B cell (primary cell): ENCODE data around the gene GNB2. TPM values are rescaled to one million over a fixed set of nuclear protein-coding genes. Genes with fewer than 3 reads are reported as not detected.
A peak's percentile ranks its signal among the peaks of the same experiment; 100 is the strongest.

ENCODE experiments used
- ATAC-seq: fragments of 200-7000 bp; cut with Tn5 transposase; one replicate; pipeline ENCODE4 v1.10.0; 2021; ENCODE audit warnings: low read depth, mild to moderate bottlenecking, moderate number of reproducible peaks, moderate library complexity
- CTCF ChIA-PET: fragments of 350-600 bp; sonication (Branson Sonifier 250); formaldehyde crosslinking; loops from one replicate; lab custom pipeline; 2021; ENCODE audit warnings: antibody characterized with exemption, inconsistent platforms; lab: Charles Lee
- POLR2A ChIA-PET: fragments of 350-600 bp; sonication (Branson Sonifier 250); formaldehyde crosslinking; loops from one replicate; lab custom pipeline; 2021; ENCODE audit warnings: antibody characterized with exemption; lab: Charles Lee
- DNase-seq: peaks from one replicate; pipeline ENCODE4 v3.0.0; 2013
- H2AFZ ChIP-seq: 2 replicates; pipeline ENCODE4 v1.6.1; 2012; ENCODE audit warnings: mild to moderate bottlenecking, low read depth, low read length; ENCODE audit not compliant: insufficient read depth, poor library complexity, severe bottlenecking
- H3K27ac ChIP-seq, 2 donors: 1 replicate in 1 of 2; 2 replicates in 1 of 2; pipeline ENCODE4 v1.5.1; 2012 to 2013; ENCODE audit warnings: low read length in 2 of 2, mild to moderate bottlenecking in 2 of 2, moderate library complexity in 1 of 2
- H3K27me3 ChIP-seq, 4 experiments: fragments of 200-600 bp in 1 of 4; sonication (generic) in 1 of 4; replicated peaks in 1 of 4; 1 replicate in 2 of 4; 2 replicates in 2 of 4; pipeline versions ENCODE4 v1.6.1 to v1.7.0; 2013 to 2016; ENCODE audit warnings: low read length in 3 of 4, mild to moderate bottlenecking in 2 of 4, mixed read lengths in 1 of 4, moderate library complexity in 1 of 4; ENCODE audit not compliant: insufficient read depth in 4 of 4, control insufficient read depth in 3 of 4; ENCODE audit errors: control extremely low read depth in 1 of 4
- H3K36me3 ChIP-seq, 2 experiments: replicated peaks in 1 of 2; 1 replicate in 1 of 2; 2 replicates in 1 of 2; pipeline versions ENCODE4 v1.6.1 to v1.7.1; 2013; ENCODE audit warnings: low read length in 1 of 2; ENCODE audit not compliant: insufficient read depth in 2 of 2, control insufficient read depth in 1 of 2; ENCODE audit errors: control extremely low read depth in 1 of 2, extremely low read depth in 1 of 2
- H3K4me1 ChIP-seq, 2 donors: fragments of 200-600 bp in 1 of 2; sonication (generic) in 1 of 2; 1 replicate in 1 of 2; 2 replicates in 1 of 2; pipeline versions ENCODE4 v1.5.1 to v1.6.1; 2013 to 2017; ENCODE audit warnings: low read length in 2 of 2; ENCODE audit not compliant: control insufficient read depth in 2 of 2, insufficient read depth in 2 of 2
- H3K4me2 ChIP-seq: replicated peaks from 2 replicates; pipeline ENCODE3; 2012; ENCODE audit warnings: mild to moderate bottlenecking, low read depth, low read length; ENCODE audit not compliant: poor library complexity, severe bottlenecking
- H3K4me3 ChIP-seq, 5 experiments: fragments of 200-600 bp in 1 of 5; sonication (generic) in 1 of 5; 1 replicate in 3 of 5; 2 replicates in 2 of 5; pipeline versions ENCODE4 v1.5.1 to v1.7.0; 2011 to 2016; ENCODE audit warnings: low read length in 4 of 5, mild to moderate bottlenecking in 4 of 5, low read depth in 2 of 5, control low read depth in 1 of 5, moderate library complexity in 1 of 5; ENCODE audit not compliant: insufficient read depth in 1 of 5; ENCODE audit errors: control extremely low read depth in 1 of 5, extremely low read depth in 1 of 5
- H3K79me2 ChIP-seq: fragments of 200-600 bp; sonication (generic); one replicate; pipeline ENCODE4 v1.6.0; 2016; ENCODE audit warnings: low read length; ENCODE audit not compliant: control insufficient read depth, insufficient read depth
- H3K9ac ChIP-seq: fragments of 200-600 bp; sonication (generic); 2 replicates; pipeline ENCODE4 v1.6.1; 2017; ENCODE audit warnings: mild to moderate bottlenecking, low read length, moderate library complexity
- H3K9me3 ChIP-seq, 3 donors: one replicate each; pipeline versions ENCODE4 v1.6.1 to v1.7.1; 2013; ENCODE audit warnings: low read length in 2 of 3; ENCODE audit not compliant: control insufficient read depth in 2 of 3, insufficient read depth in 1 of 3; ENCODE audit errors: control extremely low read depth in 1 of 3
- H4K20me1 ChIP-seq: 2 replicates; pipeline ENCODE4 v1.6.0; 2012; ENCODE audit warnings: mild to moderate bottlenecking, low read length; ENCODE audit not compliant: insufficient read depth, control insufficient read depth, poor library complexity, severe bottlenecking
- H3K27ac Mint-ChIP-seq: one replicate; pipeline ENCODE4 v1.8.0; 2021; ENCODE audit warnings: mixed read lengths
- H3K27me3 Mint-ChIP-seq: one replicate; pipeline ENCODE4 v1.8.0; 2021; ENCODE audit warnings: mixed read lengths
- H3K4me1 Mint-ChIP-seq: one replicate; pipeline ENCODE4 v1.8.0; 2021; ENCODE audit warnings: mixed read lengths
- H3K4me3 Mint-ChIP-seq: one replicate; pipeline ENCODE4 v1.8.0; 2021; ENCODE audit warnings: mixed read lengths
- H3K9me3 Mint-ChIP-seq: one replicate; pipeline ENCODE4 v1.8.0; 2022; ENCODE audit warnings: mixed read lengths; ENCODE audit not compliant: insufficient read depth
- EZH2 ChIP-seq: IDR thresholded peaks from 2 replicates; pipeline ENCODE4 v1.6.1; 2012; ENCODE audit warnings: borderline replicate concordance, low read depth, mild to moderate bottlenecking, moderate library complexity, low read length; ENCODE audit not compliant: insufficient read depth, poor library complexity, severe bottlenecking
- WGBS: methylation state at CpG from one replicate; pipeline ENCODE4 v1.1.5; 2013; ENCODE audit warnings: missing lambda C conversion rate; ENCODE audit not compliant: insufficient coverage; 5-methylcytosine and 5-hydroxymethylcytosine counted together
- intact Hi-C: fragments of 100-400 bp; cut with micrococcal nuclease; formaldehyde crosslinking; loops from one replicate; pipeline ENCODE4 v1.10.0; 2022
- polyA plus RNA-seq: library from polyadenylated mRNA; depleted of rRNA; stranded (reverse); fragments of >200 nt; gene quantifications from 2 replicates; pipeline ENCODE4 v1.2.3, GENCODE V29; 2012
- total RNA-seq, 2 donors: library from RNA; stranded (reverse); fragments of 120-200 nt in 1 of 2; gene quantifications; 1 replicate in 1 of 2; 2 replicates in 1 of 2; pipeline versions ENCODE4 v1.2.3 to v1.2.4, GENCODE V29; 2013 to 2022
- TF ChIP-seq, protein P1 (sequence below): fragments of 200-600 bp; IDR thresholded peaks from one replicate; pipeline ENCODE4 v1.8.0; 2022; ENCODE audit warnings: antibody characterized with exemption, mild to moderate bottlenecking

Gene GNB2
- total and polyA plus RNA-seq, 2 donors (not counting 1 experiment from before 2014, with no cell fraction given), result 127 to 221 TPM

DNA sequence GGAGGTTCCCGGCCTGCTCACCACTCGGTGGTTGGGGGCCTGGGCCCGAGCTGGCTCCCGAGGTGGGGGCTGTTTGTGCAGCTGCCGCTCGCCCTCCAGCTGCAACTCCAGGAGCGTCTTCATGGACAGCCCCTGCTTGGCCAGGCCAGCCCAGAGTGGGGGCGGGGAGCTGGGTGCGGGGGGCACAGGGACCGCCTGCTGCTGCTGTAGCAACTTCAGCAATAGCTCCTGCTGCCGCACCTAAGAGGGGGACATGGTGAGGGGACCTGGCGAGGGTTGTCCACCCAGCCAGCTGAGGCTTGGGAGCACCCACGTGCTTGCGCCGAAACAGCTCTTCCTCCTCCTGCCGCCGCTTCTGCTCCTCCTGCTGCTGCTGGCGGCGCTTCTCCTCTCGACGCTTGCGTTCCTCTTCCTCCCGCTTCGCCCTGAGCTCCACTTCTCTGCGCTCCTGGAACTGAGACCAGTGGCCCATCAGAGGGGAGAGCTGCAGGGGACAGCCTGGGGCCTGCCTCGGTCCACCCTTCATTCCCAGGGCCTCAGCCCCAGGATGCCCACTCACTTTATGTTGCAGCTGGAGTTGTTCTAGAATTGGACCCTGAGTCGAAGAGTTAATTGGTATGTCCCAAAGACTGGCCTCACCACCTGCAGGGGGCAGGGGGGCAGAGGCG lies 9.6 kb downstream of the GNB2 start:
- DNase-seq (peak; percentile 19), ATAC-seq (no peak)
- Histone ChIP-seq H3K4me3 (no peak overlapping the region), H3K27ac (no peak overlapping the region), H2AFZ (no peak overlapping the region), H3K79me2 (peaks cover 16% of the 10 kb centered on the region), H3K9ac (no peak overlapping the region), H3K9me3 (no peaks in the 10 kb centered on the region), H3K27me3 (no peaks in the 10 kb centered on the region), H3K4me2 (no peak overlapping the region), H4K20me1 (peaks cover 72% of the 10 kb centered on the region), H3K36me3 (peaks cover 0 to 85% of the 10 kb centered on the region in 2 experiments), H3K4me1 (peaks cover 0 to 3% of the 10 kb centered on the region in 2 donors)
- H3K27ac Mint-ChIP-seq, result no peak overlapping the region
- peaks cover 2% of the 10 kb centered on the region for H3K4me1 Mint-ChIP-seq
- TF ChIP-seq EZH2, result no peak
- TF ChIP-seq, protein P1, sequence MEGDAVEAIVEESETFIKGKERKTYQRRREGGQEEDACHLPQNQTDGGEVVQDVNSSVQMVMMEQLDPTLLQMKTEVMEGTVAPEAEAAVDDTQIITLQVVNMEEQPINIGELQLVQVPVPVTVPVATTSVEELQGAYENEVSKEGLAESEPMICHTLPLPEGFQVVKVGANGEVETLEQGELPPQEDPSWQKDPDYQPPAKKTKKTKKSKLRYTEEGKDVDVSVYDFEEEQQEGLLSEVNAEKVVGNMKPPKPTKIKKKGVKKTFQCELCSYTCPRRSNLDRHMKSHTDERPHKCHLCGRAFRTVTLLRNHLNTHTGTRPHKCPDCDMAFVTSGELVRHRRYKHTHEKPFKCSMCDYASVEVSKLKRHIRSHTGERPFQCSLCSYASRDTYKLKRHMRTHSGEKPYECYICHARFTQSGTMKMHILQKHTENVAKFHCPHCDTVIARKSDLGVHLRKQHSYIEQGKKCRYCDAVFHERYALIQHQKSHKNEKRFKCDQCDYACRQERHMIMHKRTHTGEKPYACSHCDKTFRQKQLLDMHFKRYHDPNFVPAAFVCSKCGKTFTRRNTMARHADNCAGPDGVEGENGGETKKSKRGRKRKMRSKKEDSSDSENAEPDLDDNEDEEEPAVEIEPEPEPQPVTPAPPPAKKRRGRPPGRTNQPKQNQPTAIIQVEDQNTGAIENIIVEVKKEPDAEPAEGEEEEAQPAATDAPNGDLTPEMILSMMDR, result no peak
- H3K9me3 Mint-ChIP-seq, result no peaks in the 10 kb centered on the region
- CTCF ChIA-PET, result interaction anchor here (0.7 to 1.4 kb wide), 2 partner anchors 10 to 213 kb away, joined by 3 to 4 read pairs; no protein-coding TSS in a partner anchor
- 96% methylated on average over 28 of the region's 28 CpGs for WGBS
- H3K4me3 Mint-ChIP-seq, result no peak overlapping the region
- POLR2A ChIA-PET, result interaction anchor here (1.0 kb wide), 1 partner anchor 12 kb away, joined by 4 read pairs; no protein-coding TSS in a partner anchor
- H3K27me3 Mint-ChIP-seq, result no peaks in the 10 kb centered on the region
- intact Hi-C loops, result no loop called here
